GM19397 (cell line): ENCODE results near the gene GORAB.

Experiments
- ATAC-seq: cut with Tn5 transposase; IDR thresholded peaks from one replicate; pipeline ENCODE4 v1.9.1; 2021; ENCODE audit warnings: mild to moderate bottlenecking, moderate library complexity; ENCODE audit not compliant: unreplicated experiment

The GORAB gene

DNA sequence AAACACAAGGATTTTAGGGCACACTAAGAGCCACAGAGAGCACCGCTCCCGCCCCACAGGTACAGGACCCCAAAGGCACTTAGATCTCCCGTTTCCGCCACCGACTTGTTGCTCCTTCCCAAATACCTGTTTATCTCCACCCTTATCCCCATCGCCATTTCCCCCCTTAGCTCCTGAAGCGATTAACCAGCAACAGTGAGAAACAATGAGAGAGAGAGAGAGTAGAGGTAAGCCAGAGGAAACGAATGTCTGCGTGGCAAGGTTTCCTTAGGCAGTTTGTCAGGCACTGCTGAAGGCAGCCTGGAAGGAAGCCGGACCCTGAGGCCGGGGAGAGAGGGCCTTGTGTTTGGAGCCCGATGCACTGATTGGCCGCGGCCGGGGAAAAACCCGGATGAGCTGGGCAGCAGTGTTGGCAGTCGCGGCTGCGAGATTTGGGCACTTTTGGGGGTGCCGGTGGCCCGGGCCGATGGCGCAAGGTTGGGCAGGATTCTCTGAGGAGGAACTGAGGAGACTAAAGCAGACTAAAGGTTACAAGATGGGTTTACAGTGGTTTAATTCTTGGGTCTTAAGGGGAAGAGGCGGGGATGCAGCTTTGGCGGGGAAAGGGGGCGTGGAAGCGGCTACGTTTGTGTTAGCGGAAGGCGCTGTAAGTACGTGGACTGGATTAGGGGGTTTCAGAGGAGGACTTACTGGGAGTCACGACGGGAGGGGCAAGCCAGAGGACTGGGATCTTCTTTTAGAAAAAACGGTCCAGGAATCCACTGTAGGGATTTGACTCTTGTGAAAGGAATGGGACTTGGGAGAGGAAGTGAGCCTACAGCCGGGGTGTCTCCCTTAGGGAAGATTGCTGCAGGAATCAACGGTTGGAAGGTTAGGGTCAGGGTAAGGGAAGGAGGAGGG is at the start of gene GORAB:
Gene GORAB, plus strand, starts transcription at position 409 of the 900 bp plus-strand sequence. Its CDS starts 58 bp downstream, at position 467.
- peak; percentile 99 for ATAC-seq

DNA sequence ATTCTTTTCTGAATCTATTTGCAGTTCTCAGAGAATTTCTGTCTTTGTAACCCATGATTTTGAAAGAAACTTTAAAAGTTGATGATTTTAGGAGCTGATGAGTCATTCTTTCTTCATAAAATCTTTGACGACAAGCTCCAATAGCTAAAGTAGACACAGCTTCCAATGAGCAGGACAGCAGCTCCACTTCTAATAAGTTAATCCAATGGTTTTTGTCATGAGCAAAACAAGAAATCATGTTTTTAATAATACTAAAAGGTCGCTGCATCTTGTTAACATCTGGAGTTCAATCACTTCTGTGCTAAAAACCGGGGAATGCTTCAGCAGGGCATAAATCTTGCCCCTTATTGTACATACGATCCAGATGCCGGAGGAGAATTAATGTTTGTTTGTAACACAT is 48.9 kb upstream of the GORAB start:
- ATAC-seq: no peak

- no peak for ATAC-seq
Observed at GRCh38 chr1:170487503-170487902, 44.5 kb upstream of the GORAB start.

GRCh38 chr1:170491291-170491690 is 40.7 kb upstream of the GORAB start:
- no peak for ATAC-seq

- no peak for ATAC-seq
Observed at GRCh38 chr1:170494369-170494768, 37.6 kb upstream of the GORAB start.

GRCh38 chr1:170495006-170495405 is 37.0 kb upstream of the GORAB start:
- no peak for ATAC-seq

GRCh38 chr1:170498876-170499275 is 33.1 kb upstream of the GORAB start:
- no peak for ATAC-seq

GRCh38 chr1:170503665-170504064 is 28.3 kb upstream of the GORAB start:
- no peak for ATAC-seq

- ATAC-seq: no peak
Observed at GRCh38 chr1:170510163-170510562, 21.8 kb upstream of the GORAB start.

DNA sequence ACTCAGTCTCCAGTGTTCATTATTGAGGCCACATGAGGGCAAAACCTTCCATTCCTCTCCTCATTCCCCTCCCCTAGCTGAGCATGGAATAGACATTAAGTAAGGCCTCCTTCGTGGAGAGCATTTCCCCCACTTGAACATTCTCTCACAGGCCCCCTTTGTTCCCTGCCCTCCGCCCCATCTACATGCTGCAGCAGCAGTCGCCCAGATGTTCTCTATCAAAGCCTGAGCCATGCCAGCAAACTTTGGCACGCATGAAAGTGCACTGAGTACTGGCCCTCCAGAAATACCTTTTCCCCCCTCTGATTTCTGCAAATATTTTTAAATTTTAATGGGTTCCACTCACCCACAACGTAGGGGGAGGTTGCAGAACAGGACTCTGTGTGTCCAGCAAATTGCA is 20.9 kb upstream of the GORAB start:
- ATAC-seq: no peak

- no peak for ATAC-seq
Observed at GRCh38 chr1:170513138-170513537, 18.8 kb upstream of the GORAB start.

- ATAC-seq: no peak
Observed at GRCh38 chr1:170518185-170518834, 13.7 kb upstream of the GORAB start.

DNA sequence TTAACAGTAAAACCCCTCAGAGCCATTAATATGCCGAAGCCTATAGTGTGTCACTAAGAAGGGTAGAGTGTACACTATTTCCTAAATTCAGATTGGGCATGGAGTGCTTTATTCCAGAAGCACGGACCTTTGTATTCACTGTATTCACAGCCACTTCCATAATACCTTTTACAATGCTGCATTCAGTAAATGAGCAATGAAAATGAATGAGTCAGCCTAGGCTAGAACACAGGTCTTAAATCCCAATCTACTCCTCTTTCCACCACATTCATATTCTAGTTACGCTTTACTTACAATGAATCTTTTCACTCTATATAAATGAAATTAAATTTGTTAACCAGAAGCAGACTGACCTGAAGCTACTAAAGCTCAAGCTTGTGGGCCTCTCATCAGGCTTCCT is 13.0 kb upstream of the GORAB start:
- ATAC-seq: no peak

DNA sequence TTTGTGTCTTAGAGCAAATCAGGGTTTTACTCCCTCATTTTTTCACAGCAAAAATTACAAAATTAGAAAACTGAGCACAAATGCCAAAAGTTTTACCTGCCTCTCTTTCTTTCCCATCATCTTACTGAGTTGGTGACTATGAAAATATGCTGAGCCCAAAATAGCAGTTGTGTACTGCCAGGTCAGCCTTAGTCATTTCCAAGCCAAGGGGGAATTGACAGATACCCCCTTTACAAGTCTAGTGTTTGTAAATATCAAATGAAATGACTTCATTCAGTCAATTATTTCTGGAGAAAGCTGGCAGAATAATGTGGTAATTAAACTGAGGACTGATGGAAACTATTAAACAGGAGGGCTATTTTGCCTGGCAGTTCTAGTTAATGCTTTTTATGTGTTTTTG is 11.4 kb upstream of the GORAB start:
- ATAC-seq: no peak

DNA sequence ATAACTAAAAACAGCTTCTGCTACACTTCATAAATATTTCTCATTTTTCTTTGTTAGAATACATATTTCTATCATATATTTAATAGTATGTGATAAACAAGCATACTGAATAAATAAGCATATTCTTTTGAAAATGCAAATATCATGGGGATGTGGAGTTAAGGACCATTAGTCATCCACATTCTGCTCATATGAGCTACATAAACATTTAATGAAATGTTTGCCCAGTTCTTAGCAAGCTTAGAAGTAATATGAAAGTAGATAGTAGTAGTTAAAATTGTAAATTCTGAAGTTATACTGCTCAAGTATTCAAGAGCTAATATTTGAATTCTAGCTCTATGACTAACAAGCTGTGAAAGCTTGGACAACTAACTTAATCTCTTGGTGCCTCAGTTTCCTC is 10.1 kb upstream of the GORAB start:
- ATAC-seq: no peak

- ATAC-seq: peak; percentile 0
Observed at GRCh38 chr1:170530972-170531757, 801 bp upstream of the GORAB start.

DNA sequence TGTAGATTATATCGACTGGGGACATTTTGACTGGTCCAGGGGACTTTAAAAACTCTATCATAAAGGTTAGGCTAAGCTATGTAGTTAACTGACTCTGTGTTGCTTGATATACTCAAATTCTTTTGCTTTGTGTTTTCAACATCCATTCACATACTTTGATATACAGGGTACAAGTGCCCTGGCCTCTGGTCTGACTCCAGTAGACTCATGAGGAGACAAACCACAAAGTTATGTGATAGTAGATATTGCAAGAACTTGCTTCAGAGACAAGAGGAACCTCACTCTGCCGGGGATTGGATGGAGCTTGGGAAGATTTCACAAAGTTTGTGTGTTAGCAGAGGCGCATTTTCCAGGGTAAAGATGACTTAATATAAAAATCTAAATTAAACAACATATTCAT is 1.3 kb downstream of the GORAB start:
- ATAC-seq: no peak

- no peak for ATAC-seq
Observed at GRCh38 chr1:170534626-170535147, 2.7 kb downstream of the GORAB start.

GRCh38 chr1:170535418-170535817 is 3.5 kb downstream of the GORAB start:
- ATAC-seq: no peak

DNA sequence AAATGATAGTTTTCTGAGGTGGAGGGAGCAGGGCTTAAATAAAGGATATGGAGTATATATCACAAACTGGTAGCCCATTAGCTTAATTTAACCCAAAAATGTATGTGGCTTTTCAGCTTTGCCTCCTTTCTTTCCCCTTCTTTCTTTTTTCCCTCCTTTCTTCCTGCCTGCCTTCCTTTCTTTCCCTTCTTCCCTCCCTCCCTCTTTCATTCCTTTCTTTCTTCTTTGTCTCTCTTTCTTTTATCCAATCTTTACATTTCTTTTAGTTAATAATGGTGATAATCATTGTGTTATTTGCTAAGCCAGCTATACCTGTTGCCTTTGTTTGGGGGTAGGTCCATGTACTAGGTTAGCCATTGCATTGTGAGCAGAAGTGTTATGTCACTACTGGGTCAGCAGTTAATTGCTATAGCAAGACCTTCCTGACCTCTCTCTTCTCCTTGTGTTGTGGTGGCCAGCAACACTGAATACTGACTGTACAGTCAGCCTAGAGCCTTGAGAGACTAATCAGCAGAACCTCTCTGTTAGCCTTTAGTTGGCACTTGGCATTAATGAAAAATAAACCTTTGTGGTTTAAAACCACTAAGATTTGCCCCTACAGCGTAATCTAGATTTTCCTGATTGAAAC is 5.1 kb downstream of the GORAB start:
- no peak for ATAC-seq
